ENCODE data around the gene LAMA4. TPM values are rescaled to one million over a fixed set of nuclear protein-coding genes. Genes with fewer than 3 reads are reported as not detected.

Gene LAMA4
- total RNA-seq, 6 experiments from 2014 or later = 80.6 to 130 (median 89.8) TPM

DNA sequence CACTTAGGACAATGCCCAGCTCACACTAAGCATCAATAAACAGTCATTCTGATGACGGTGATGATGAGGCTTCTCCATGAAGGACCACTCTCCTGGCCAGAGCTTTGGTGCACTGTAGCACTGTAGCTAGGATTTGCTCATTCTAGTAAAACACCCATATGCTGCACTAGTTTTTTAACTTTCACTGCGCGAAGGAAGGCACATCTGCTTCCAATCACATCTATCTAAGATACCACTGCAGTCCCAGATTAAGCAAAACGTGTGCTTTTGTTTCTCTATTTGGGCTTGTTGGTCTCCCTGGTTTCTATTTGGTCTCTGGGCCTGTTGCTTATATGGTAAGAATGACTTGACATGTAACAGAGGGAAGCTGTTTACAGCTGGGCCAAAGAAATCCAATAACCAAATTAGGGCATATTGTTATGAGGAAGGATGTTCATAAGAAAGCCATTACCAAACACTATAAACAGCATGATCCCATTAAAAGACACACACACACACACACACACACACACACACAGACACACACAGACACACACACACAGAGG is 104.6 kb downstream of the LAMA4 start:
- Mint-ChIP-seq H3K36me3 (ENCODE audit: low read depth) (peaks cover 14% of the 10 kb centered on the region), H3K27ac (peak overlapping the region; percentile 93), H3K4me3 (peak overlapping the region; percentile 81), H3K27me3 (ENCODE audit: insufficient read depth) (no peaks in the 10 kb centered on the region), H3K9me3 (no peaks in the 10 kb centered on the region), H3K4me1 (ENCODE audit: low read depth) (peaks cover 55% of the 10 kb centered on the region)
- TF ChIP-seq, protein P1, sequence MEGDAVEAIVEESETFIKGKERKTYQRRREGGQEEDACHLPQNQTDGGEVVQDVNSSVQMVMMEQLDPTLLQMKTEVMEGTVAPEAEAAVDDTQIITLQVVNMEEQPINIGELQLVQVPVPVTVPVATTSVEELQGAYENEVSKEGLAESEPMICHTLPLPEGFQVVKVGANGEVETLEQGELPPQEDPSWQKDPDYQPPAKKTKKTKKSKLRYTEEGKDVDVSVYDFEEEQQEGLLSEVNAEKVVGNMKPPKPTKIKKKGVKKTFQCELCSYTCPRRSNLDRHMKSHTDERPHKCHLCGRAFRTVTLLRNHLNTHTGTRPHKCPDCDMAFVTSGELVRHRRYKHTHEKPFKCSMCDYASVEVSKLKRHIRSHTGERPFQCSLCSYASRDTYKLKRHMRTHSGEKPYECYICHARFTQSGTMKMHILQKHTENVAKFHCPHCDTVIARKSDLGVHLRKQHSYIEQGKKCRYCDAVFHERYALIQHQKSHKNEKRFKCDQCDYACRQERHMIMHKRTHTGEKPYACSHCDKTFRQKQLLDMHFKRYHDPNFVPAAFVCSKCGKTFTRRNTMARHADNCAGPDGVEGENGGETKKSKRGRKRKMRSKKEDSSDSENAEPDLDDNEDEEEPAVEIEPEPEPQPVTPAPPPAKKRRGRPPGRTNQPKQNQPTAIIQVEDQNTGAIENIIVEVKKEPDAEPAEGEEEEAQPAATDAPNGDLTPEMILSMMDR (IDR thresholded peaks at IDR 0.05) = no peak
- peak; percentile 62 for DNase-seq

DNA sequence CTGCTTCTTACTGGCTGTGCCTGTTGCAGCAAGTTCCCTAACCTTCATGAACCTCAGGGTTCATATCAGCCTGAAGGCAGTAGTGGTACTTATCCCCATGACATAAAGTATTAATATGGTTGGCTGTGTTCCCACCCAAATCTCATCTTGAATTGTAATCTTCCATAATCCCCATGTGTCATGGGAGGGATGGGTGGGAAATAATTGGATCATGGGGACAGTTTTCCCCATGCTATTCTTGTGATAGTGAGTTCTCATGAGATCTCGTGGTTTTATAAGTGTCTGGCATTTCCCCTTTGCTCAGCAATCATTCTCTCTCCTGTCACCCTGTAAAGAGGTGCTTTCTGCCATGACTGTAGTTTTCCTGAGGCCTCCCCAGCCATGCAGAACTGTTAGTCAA is 105.1 kb downstream of the LAMA4 start:
- no peaks in the 10 kb centered on the region for H3K9me3 Mint-ChIP-seq
- TF ChIP-seq, protein P1 (IDR thresholded peaks at IDR 0.05) = no peak
- no peaks in the 10 kb centered on the region for H3K27me3 Mint-ChIP-seq (ENCODE audit: insufficient read depth)
- H3K36me3 Mint-ChIP-seq (ENCODE audit: low read depth) = peaks cover 14% of the 10 kb centered on the region
- peak overlapping the region; percentile 93 for H3K27ac Mint-ChIP-seq
- H3K4me1 Mint-ChIP-seq (ENCODE audit: low read depth) = peaks cover 55% of the 10 kb centered on the region
- no peak overlapping the region for H3K4me3 Mint-ChIP-seq
- no peak for DNase-seq

GRCh38 chr6:112148103-112148502 is 106.3 kb downstream of the LAMA4 start:
- no peak overlapping the region for H3K27ac Mint-ChIP-seq
- no peak for DNase-seq
- TF ChIP-seq, protein P1 (IDR thresholded peaks at IDR 0.05) = no peak
- H3K36me3 Mint-ChIP-seq (ENCODE audit: low read depth) = peaks cover 18% of the 10 kb centered on the region
- no peak overlapping the region for H3K4me3 Mint-ChIP-seq
- H3K4me1 Mint-ChIP-seq (ENCODE audit: low read depth) = peaks cover 49% of the 10 kb centered on the region
- H3K27me3 Mint-ChIP-seq (ENCODE audit: insufficient read depth) = no peaks in the 10 kb centered on the region
- no peaks in the 10 kb centered on the region for H3K9me3 Mint-ChIP-seq

DNA sequence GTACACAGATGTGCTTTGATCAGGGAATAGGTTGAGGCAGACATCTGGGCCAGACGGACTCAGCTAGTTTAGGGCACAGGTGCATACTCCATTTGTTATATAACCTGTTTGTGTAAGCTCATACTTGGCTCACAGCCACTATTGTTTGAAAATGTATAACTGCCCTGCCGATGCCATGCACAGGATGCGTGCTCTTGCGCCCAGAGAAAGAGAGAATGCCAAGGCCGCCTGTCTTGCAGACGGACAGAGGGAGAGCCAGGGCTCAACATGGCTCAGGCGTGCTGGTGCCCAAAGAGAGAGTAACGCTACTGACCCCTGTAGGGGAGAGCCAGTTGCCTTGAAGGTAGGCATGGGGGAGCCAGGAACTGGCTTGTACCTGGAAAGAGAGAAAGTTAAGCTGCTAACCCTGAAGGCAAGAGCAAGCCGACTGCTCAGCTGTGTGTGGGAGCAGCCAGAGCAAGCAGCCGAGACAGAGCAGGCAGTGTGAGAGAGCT is 109.2 kb downstream of the LAMA4 start:
- no peak for DNase-seq
- H3K27ac Mint-ChIP-seq = peak overlapping the region; percentile 33; the same call in 1 of the 2 replicates
- peaks cover 33% of the 10 kb centered on the region for H3K36me3 Mint-ChIP-seq (ENCODE audit: low read depth)
- no peaks in the 10 kb centered on the region for H3K9me3 Mint-ChIP-seq
- H3K27me3 Mint-ChIP-seq (ENCODE audit: insufficient read depth) = peaks cover 2% of the 10 kb centered on the region; the same call in 1 of the 2 replicates
- H3K4me1 Mint-ChIP-seq (ENCODE audit: low read depth) = peaks cover 26% of the 10 kb centered on the region
- TF ChIP-seq, protein P1 (IDR thresholded peaks at IDR 0.05) = no peak
- H3K4me3 Mint-ChIP-seq = no peak overlapping the region

- DNase-seq = no peak
- peaks cover 18% of the 10 kb centered on the region for H3K4me1 Mint-ChIP-seq (ENCODE audit: low read depth)
Observed at GRCh38 chr6:112144145-112144926, 110.0 kb downstream of the LAMA4 start.

More at GRCh38 chr6:112144145-112144926, 110.0 kb downstream of the LAMA4 start:
- peak overlapping the region; percentile 60; the same call in 1 of the 2 replicates for H3K4me3 Mint-ChIP-seq
- TF ChIP-seq, protein P1 (IDR thresholded peaks at IDR 0.05) = no peak
- H3K9me3 Mint-ChIP-seq = no peaks in the 10 kb centered on the region
- peaks cover 2% of the 10 kb centered on the region; the same call in 1 of the 2 replicates for H3K27me3 Mint-ChIP-seq (ENCODE audit: insufficient read depth)
- peak overlapping the region; percentile 25; the same call in 1 of the 2 replicates for H3K27ac Mint-ChIP-seq
- H3K36me3 Mint-ChIP-seq (ENCODE audit: low read depth) = peaks cover 31% of the 10 kb centered on the region

Data from HFFc6 (cell line).